Astrocyte (in vitro differentiated cells and primary cell): ENCODE measurements around the gene MEIS3. TPM values are rescaled to one million over a fixed set of nuclear protein-coding genes. Genes with fewer than 3 reads are reported as not detected.

Experiments
- DNase-seq: peaks from one replicate; pipeline ENCODE4 v3.0.0-alpha.2; 2010; ENCODE audit warnings: low read depth
- FAIRE-seq: peaks from 2 replicates; lab custom pipeline; 2011; peaks lifted over from hg19 to GRCh38; lab: Jason Lieb, UNC
- H2AFZ ChIP-seq: 2 replicates; pipeline ENCODE4 v1.6.0; 2012; ENCODE audit warnings: low read depth, low read length, inconsistent platforms
- H3K27ac ChIP-seq: 2 replicates; pipeline ENCODE4 v1.5.1; 2011; ENCODE audit warnings: low read depth, low read length, inconsistent platforms
- H3K27me3 ChIP-seq: 2 replicates; pipeline ENCODE4 v1.6.0; 2011; ENCODE audit warnings: low read length, inconsistent platforms; ENCODE audit not compliant: insufficient read depth
- H3K36me3 ChIP-seq: 2 replicates; pipeline ENCODE4 v1.5.1; 2011; ENCODE audit warnings: low read length, inconsistent platforms; ENCODE audit not compliant: insufficient read depth
- H3K4me1 ChIP-seq: 2 replicates; pipeline ENCODE4 v1.5.1; 2011; ENCODE audit warnings: low read length, inconsistent platforms; ENCODE audit not compliant: insufficient read depth
- H3K4me2 ChIP-seq: 2 replicates; pipeline ENCODE4 v1.6.0; 2012; ENCODE audit warnings: low read length, inconsistent platforms
- H3K4me3 ChIP-seq: 2 replicates; pipeline ENCODE4 v1.5.1; 2011; ENCODE audit warnings: low read depth, mild to moderate bottlenecking, low read length, inconsistent platforms; ENCODE audit not compliant: insufficient read depth
- H3K79me2 ChIP-seq: 2 replicates; pipeline ENCODE4 v1.6.0; 2012; ENCODE audit warnings: mild to moderate bottlenecking, low read length, inconsistent platforms; ENCODE audit not compliant: insufficient read depth
- H3K9ac ChIP-seq: 2 replicates; pipeline ENCODE4 v1.6.0; 2012; ENCODE audit warnings: mild to moderate bottlenecking, low read length, inconsistent platforms
- H3K9me3 ChIP-seq: 2 replicates; pipeline ENCODE4 v1.5.1; 2012; ENCODE audit warnings: low read depth, mild to moderate bottlenecking, low read length, inconsistent platforms; ENCODE audit not compliant: insufficient read depth
- H4K20me1 ChIP-seq: 2 replicates; pipeline ENCODE4 v1.6.0; 2012; ENCODE audit warnings: low read length, inconsistent platforms; ENCODE audit not compliant: insufficient read depth
- H3K27ac Mint-ChIP-seq: one replicate; pipeline ENCODE4 v1.8.0; 2021; ENCODE audit warnings: mild to moderate bottlenecking, mixed read lengths; ENCODE audit not compliant: unreplicated experiment
- H3K27me3 Mint-ChIP-seq: one replicate; pipeline ENCODE4 v1.8.0; 2021; ENCODE audit warnings: low read depth, mixed read lengths; ENCODE audit not compliant: unreplicated experiment
- H3K36me3 Mint-ChIP-seq: one replicate; pipeline ENCODE4 v1.8.0; 2021; ENCODE audit warnings: low read depth, mixed read lengths; ENCODE audit not compliant: unreplicated experiment
- H3K4me1 Mint-ChIP-seq: one replicate; pipeline ENCODE4 v1.8.0; 2021; ENCODE audit warnings: low read depth, mixed read lengths; ENCODE audit not compliant: unreplicated experiment
- H3K4me3 Mint-ChIP-seq: one replicate; pipeline ENCODE4 v1.8.0; 2021; ENCODE audit warnings: mild to moderate bottlenecking, moderate library complexity, mixed read lengths; ENCODE audit not compliant: unreplicated experiment
- H3K9me3 Mint-ChIP-seq: one replicate; pipeline ENCODE4 v1.8.0; 2021; ENCODE audit warnings: mild to moderate bottlenecking, mixed read lengths; ENCODE audit not compliant: unreplicated experiment
- CTCF ChIP-seq: IDR thresholded peaks from 2 replicates; pipeline ENCODE4 v1.5.1; 2011; ENCODE audit warnings: low read depth, mild to moderate bottlenecking, inconsistent platforms, low read length, moderate library complexity; ENCODE audit not compliant: insufficient read depth
- EZH2 ChIP-seq: IDR thresholded peaks from 2 replicates; pipeline ENCODE4 v1.6.1; 2012; ENCODE audit warnings: mild to moderate bottlenecking, low read length, inconsistent platforms; ENCODE audit not compliant: insufficient read depth
- total RNA-seq: library from RNA; stranded (reverse); gene quantifications from 2 replicates; pipeline ENCODE4 v1.2.1, GENCODE V29; 2021

The MEIS3 gene
- total RNA-seq, 1 donor from 2014 or later = 71.1 TPM

GRCh38 chr19:47446534-47447469 is 27.5 kb upstream of the MEIS3 start:
- Histone ChIP-seq H3K4me2 (peak overlapping the region; percentile 60), H2AFZ (no peak overlapping the region), H3K79me2 (no peaks in the 10 kb centered on the region), H3K36me3 (no peaks in the 10 kb centered on the region), H3K4me3 (no peak overlapping the region), H3K9ac (no peak overlapping the region), H3K9me3 (peaks cover 3% of the 10 kb centered on the region), H3K4me1 (peaks cover 9% of the 10 kb centered on the region), H3K27ac (no peak overlapping the region), H4K20me1 (no peaks in the 10 kb centered on the region), H3K27me3 (peaks cover 70% of the 10 kb centered on the region)
- peaks cover 67% of the 10 kb centered on the region for H3K27me3 Mint-ChIP-seq
- no peak overlapping the region for H3K27ac Mint-ChIP-seq
- H3K36me3 Mint-ChIP-seq = peaks cover 3% of the 10 kb centered on the region
- H3K4me1 Mint-ChIP-seq = peaks cover 8% of the 10 kb centered on the region
- TF ChIP-seq EZH2 (no peak), CTCF (no peak)
- peak overlapping the region; percentile 71 for H3K4me3 Mint-ChIP-seq
- H3K9me3 Mint-ChIP-seq = peaks cover 4% of the 10 kb centered on the region
- DNase-seq (no peak), FAIRE-seq (no peak)

- H3K4me3 Mint-ChIP-seq = peak overlapping the region; percentile 54
- DNase-seq = no peak
- TF ChIP-seq EZH2 = no peak
- TF ChIP-seq CTCF = no peak
Observed at GRCh38 chr19:47445937-47446402, 26.6 kb upstream of the MEIS3 start.

More at GRCh38 chr19:47445937-47446402, 26.6 kb upstream of the MEIS3 start:
- Histone ChIP-seq H4K20me1 (no peaks in the 10 kb centered on the region), H3K4me1 (peaks cover 9% of the 10 kb centered on the region), H3K27ac (no peak overlapping the region), H2AFZ (no peak overlapping the region), H3K4me2 (peak overlapping the region; percentile 67), H3K27me3 (peaks cover 70% of the 10 kb centered on the region), H3K4me3 (no peak overlapping the region), H3K79me2 (no peaks in the 10 kb centered on the region), H3K9me3 (peaks cover 3% of the 10 kb centered on the region), H3K9ac (no peak overlapping the region), H3K36me3 (no peaks in the 10 kb centered on the region)
- peaks cover 4% of the 10 kb centered on the region for H3K9me3 Mint-ChIP-seq
- H3K27me3 Mint-ChIP-seq = peaks cover 71% of the 10 kb centered on the region
- peaks cover 8% of the 10 kb centered on the region for H3K4me1 Mint-ChIP-seq
- H3K36me3 Mint-ChIP-seq = peaks cover 6% of the 10 kb centered on the region
- FAIRE-seq = no peak
- H3K27ac Mint-ChIP-seq = no peak overlapping the region
